D721Med (cell line): ENCODE results near the gene IFT122.

ENCODE experiments used
- DNase-seq: peaks from one replicate; pipeline ENCODE4 v3.0.0; 2011; ENCODE audit warnings: low spot score; ENCODE audit not compliant: insufficient read length
- FAIRE-seq: peaks from 2 replicates; lab custom pipeline; 2011; peaks lifted over from hg19 to GRCh38; lab: Jason Lieb, UNC
- TF ChIP-seq, protein P1 (sequence below): IDR thresholded peaks from 2 replicates; pipeline ENCODE4 v1.5.1; 2012; ENCODE audit warnings: mild to moderate bottlenecking, control low read depth; ENCODE audit not compliant: insufficient read depth; ENCODE audit errors: missing control alignments

IFT122 gene

DNA sequence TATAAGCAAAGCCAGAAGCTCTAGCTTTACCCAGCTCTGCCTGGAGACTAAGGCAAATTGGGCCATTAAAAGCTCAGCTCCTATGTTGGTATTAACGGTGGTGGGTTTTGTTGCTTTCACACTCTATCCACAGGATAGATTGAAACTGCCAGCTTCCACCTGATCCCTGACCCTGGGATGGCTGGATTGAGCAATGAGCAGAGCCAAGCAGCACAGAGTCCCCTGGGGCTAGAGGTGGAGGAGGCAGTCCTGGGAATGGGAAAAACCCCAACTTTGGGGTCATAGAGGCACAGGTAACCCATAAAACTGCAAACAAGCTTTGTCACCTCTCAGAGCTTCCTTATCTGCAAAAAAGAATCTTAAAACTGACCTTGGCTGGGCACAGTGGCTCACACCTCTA lies 95.1 kb downstream of the IFT122 start:
- TF ChIP-seq, protein P1, sequence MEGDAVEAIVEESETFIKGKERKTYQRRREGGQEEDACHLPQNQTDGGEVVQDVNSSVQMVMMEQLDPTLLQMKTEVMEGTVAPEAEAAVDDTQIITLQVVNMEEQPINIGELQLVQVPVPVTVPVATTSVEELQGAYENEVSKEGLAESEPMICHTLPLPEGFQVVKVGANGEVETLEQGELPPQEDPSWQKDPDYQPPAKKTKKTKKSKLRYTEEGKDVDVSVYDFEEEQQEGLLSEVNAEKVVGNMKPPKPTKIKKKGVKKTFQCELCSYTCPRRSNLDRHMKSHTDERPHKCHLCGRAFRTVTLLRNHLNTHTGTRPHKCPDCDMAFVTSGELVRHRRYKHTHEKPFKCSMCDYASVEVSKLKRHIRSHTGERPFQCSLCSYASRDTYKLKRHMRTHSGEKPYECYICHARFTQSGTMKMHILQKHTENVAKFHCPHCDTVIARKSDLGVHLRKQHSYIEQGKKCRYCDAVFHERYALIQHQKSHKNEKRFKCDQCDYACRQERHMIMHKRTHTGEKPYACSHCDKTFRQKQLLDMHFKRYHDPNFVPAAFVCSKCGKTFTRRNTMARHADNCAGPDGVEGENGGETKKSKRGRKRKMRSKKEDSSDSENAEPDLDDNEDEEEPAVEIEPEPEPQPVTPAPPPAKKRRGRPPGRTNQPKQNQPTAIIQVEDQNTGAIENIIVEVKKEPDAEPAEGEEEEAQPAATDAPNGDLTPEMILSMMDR = no peak
- no peak for DNase-seq
- FAIRE-seq = no peak

DNA sequence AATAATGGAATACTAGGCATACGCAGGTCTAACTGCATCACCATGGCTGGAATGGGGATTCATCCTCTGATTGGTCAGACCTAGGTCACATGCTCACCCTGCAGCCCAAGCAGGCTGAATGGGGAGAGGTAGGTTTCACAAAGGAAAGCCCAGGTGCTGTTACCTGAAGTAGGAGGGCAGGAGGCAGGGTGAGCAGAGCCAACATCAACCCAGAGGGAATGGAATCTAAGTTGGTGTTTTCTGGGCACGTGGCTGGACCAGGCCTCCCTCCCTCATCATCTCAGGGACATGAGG lies 96.3 kb downstream of the IFT122 start:
- DNase-seq (no peak), FAIRE-seq (no peak)
- TF ChIP-seq, protein P1 = no peak

DNA sequence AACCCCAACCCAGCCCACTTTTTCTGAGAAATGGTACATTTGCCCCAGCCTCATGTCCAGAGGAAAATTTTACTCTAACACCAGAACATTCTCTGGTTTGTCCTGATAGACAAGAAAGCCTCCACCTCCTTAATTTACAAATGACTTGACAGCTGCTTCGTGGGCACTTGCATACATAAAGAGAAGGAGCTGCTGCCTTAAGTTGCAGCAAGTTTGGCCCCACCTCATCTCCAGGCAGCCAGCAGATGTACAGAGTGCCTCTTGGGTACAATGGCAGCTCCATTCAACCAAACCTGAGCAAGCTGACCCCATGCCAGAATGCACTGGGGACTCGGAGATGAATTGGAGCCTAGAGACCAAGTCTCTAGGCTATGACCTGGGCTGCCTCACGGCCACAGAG lies 96.8 kb downstream of the IFT122 start:
- DNase-seq = no peak
- FAIRE-seq = no peak
- TF ChIP-seq, protein P1 = no peak

DNA sequence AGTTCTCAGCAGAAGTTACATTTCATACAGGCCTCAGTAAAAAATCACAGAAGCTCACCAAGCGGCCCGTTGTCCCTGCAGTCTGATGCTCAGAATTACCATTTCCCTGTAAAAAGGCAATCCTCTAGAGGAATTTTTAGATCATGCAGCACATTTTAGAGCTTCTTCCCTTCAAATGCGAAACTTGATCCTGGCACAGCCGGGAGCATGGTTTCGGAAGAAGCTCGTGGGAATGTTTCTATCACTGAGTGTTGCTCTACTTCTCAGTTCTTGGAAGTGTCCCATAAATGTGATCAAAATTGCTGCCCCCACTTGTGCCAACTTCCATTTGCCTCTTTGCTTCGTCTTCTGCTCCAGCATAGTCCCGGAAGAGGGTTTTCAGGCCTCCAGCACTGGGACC lies 99.2 kb downstream of the IFT122 start:
- FAIRE-seq (no peak), DNase-seq (no peak)
- TF ChIP-seq, protein P1 = no peak

DNA sequence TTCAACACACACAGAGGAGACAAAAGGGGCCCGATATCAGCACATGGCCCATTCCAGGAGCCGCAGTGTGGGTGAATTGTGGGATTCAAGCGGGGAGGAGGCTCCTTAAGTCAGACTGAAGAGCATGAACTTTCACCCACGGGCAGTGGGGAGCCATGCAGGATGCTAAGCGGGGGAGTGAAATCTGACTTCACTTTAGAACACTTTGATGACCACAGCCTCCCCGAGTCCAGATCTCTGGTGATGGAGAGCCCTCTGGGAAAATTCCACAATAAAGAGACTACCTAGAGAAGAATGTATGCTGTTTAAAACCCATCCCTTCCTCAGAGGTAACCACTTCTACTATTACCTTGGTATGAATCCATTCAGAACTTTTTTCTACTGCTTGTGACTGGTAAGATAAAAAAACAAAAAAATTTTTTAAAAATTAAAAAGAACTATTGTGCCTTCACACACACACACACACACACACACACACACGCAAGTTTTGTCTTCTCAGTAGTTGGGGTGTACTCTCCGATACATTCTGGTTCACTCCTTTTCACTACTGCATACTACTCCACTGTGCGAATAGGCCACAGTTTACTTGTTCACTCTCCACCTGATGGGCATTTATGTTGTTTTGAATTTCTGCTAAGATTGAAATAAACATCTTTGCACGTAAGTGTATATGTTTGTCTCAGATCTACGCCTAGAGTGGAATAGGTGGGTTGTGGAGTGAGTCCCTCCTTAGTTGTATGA lies 100.9 kb downstream of the IFT122 start:
- DNase-seq (no peak), FAIRE-seq (no peak)
- TF ChIP-seq, protein P1 = no peak

DNA sequence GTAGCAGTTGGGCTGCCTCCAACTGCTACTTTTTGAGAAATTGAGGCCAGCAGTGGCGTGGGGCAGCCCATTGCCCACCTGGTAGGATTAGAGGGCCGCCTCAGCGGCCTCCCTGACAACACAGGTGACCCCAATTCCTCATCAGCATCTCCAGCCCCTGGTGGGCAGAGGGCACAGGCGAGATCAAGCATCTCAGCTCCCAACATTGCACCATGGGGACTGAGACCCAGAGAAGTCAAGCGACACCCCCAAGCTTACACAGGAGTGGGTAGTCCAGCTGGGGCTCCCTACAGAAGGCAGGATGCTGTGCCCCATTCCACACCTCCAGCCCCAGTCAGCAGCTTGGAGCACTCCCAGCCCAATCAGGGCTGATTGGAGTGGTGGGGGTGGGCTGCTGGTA lies 102.7 kb downstream of the IFT122 start:
- TF ChIP-seq, protein P1 = no peak
- no peak for DNase-seq
- no peak for FAIRE-seq

DNA sequence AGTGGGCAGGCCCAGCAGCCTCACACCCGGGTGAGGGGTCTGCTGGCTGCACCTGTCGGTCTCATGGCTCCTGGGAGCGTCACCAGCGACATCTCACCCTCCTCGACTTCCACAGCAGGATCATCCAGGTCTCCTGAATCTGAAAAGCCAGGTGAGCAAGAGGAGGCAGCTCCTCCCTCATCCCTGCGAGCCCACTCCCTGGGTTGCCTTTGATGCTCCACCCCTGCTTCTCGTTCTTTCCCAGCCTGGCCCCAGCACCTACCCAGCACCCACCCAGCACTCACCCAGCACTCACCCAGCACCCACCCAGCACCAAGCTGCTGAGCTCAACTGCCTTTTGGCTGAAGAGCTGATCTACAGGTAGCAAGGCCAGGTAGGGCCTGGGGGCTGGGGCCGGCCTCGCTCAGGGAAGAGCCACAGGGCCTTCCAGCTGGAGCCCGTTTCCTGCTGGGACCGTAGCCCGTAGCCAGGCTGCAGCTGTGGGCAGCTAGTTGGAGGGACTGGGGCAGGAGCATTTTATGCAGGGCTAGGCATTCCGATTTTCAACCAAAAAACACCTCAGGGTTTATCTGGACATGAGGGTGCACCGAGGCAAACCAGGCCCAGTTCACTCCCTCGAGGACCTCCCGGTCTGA lies 103.2 kb downstream of the IFT122 start, which contains the start of gene H1-8:
H1-8 (plus strand) TSS at position 20 of the 635 bp plus-strand sequence; CDS start at position 64, 44 bp downstream.
- FAIRE-seq (no peak), DNase-seq (no peak)
- TF ChIP-seq, protein P1 = no peak
